HT1080 (cell line): Measurements from ENCODE around the gene PDK3. TPM values are rescaled to one million over a fixed set of nuclear protein-coding genes. Genes with fewer than 3 reads are reported as not detected.

ENCODE experiments used
- DNase-seq: peaks from one replicate; pipeline ENCODE4 v3.0.0-alpha.2; 2015; ENCODE audit warnings: low read depth
- polyA plus RNA-seq, 2 experiments: library from polyadenylated mRNA; depleted of rRNA; stranded (reverse); fragments of >200 nt; gene quantifications; 2 replicates each; pipeline ENCODE4 v1.2.3, GENCODE V29; 2015
- total RNA-seq: library from RNA; depleted of rRNA; stranded (reverse); fragments of >200 nt; shearing (Covaris generic); gene quantifications from 2 replicates; pipeline ENCODE4 v1.2.3, GENCODE V29; 2014; rRNA removed

PDK3 gene
- 5.8 and 7.8 TPM in 2 replicates for total RNA-seq
- 10.3 and 11.2 TPM in 2 replicates for polyA plus RNA-seq (2015; cell fraction: cytosol; rRNA removed)
- 5.0 and 6.1 TPM in 2 replicates for polyA plus RNA-seq (2015; cell fraction: nucleus; rRNA removed)

- DNase-seq = peak; percentile 88
Observed at GRCh38 chrX:24464836-24465531, at the start of gene PDK3. TSS of gene PDK3 (plus strand) at chrX:24465286. CDS start at chrX:24465456, 170 bp downstream.

DNA sequence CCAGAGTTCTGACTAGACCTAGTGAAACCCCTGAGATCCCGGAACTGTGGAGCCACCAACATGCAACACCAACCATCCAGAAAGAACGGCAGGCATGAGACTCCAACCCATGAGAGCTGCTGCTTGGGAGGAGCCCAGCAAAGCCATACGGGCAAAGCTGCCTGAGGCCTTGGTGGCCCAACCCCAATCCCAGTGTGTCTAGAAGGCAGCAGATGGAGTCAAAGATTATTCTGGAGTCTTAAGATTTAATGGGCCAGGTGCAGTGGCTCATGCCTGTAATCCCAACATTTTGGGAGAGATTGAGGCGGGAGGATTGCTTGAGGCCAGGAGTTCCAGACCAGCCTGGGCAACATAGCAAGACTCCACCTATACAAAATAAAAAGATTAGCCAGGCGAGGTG lies 49.2 kb upstream of the PDK3 start:
- DNase-seq = no peak

GRCh38 chrX:24423960-24424359 lies 41.1 kb upstream of the PDK3 start:
- no peak for DNase-seq

GRCh38 chrX:24424948-24425347 lies 40.1 kb upstream of the PDK3 start:
- no peak for DNase-seq

DNA sequence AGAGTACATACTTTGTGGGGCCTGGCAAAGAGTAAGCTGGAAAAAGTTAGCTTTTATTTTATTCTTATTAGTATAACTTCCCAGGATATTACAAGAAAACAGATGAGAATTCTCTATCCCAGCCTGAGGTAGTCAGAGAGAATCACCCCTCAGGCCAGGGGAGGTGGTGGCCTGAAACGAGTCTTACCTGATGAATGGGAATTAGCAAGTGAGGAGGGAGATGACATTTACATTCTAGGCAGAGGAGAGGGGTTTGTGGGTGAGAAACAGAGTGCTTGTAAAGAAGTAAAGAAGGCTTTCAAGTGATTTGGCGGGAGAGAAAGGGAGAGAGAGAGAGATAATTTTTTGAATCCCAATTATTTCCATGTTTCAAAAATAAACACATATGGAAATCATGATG lies 39.3 kb upstream of the PDK3 start:
- no peak for DNase-seq

DNA sequence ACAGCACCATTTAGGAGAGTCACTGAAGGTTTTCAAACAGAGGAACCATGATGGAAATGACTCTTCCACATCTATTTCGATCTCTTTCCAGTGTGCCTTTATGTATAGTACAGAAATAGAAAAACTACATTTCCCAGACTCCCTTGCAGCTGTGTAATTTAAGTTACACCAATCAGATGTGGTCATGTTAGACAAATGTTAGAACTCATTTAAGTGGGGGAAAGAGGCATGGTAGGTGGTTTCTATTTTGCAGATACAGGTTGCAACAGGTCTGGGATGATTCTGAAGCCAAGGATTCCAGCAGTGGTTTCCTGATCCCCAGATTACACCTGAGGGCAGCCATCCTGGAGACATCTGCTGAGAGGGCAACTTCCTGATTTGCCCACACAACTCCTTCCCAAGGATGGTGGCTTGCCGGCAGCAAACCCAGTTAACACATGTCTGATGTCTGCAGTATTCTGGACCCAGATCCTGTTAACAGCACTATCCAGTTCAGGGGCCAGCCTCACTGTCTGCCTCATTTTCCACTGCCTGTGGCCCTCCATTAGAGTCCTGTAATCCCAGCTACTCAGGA lies 38.7 kb upstream of the PDK3 start:
- peak; percentile 8 for DNase-seq

DNA sequence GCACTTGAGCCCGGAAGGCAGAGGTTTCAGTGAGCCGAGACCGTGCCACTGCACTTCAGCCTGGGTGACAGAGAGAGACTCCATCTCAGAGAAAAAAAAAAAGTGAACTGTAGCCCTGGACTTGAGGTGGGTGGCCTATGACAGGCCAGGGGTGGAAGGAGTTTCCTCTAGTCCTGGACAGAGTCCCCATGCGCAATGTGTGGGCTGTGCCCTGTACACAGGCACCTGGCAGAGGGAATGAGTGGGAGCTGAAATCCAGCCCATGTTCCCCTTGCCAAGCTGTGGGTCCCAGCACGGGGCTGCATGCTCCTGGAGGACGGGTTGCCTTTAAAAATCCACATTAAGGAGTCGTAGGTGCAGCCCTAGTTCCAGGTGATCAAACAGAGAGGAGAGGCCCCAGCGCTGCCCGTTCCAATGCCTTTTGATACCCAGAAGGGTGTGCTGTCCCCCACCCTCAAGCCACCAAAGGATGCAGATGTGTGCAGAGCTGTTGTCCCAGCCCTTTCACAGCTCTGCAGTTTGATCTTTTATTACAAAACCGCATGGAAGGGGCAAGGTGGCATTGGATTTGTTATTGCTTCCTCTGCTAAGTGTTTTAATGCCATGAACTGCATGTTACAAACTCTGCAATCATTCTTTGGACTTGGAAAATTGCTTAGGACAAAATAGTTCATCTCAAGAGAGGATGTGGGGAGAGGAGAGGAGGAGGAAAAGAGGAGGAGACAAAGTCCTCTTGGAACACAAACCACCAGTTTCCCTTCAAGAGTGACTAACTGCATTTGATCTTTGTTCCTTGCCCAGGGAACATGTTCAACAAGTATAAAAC lies 38.0 kb upstream of the PDK3 start:
- DNase-seq = no peak

GRCh38 chrX:24427747-24428019 lies 37.4 kb upstream of the PDK3 start:
- no peak for DNase-seq

DNA sequence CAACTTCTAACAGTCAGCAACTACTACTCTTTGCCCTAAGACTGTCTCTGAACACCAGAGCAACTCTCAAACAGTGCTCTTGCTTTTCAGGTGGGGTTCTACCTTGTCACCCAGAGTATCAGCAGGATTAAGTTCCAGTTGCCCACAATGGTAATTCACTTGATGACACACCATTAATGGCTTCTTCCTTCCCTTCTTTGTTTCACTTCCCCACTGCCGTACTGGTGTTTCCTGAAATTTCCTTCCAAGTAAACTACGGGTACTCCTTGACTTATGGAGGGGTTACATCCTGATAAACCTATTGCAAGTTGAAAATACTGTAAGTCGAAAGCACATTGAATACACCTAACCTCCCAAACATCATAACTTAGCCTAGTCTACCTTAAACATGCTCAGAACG lies 36.6 kb upstream of the PDK3 start:
- DNase-seq = no peak

DNA sequence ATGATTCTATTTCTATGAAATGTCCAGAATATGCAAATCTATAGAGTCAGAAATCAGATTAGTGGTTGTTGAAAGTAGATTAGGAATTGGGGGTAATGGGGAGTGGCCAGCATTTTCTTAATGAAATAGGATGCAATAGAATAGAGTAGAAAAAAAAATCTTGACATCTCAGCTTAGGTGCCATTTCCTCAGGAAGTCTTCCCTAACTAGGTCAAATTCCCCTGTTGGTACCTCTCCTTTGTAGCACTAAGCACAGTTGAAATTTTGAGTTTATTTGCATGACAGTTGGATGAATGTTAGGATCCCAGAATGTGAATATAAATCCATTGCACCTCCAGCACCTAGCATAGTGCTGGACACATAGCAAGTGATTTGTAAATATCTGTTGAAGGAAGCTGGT lies 30.0 kb upstream of the PDK3 start:
- no peak for DNase-seq

GRCh38 chrX:24443918-24444317 lies 21.2 kb upstream of the PDK3 start:
- DNase-seq = no peak

- DNase-seq = no peak
Observed at GRCh38 chrX:24444645-24445044, 20.4 kb upstream of the PDK3 start.

GRCh38 chrX:24448762-24449250 lies 16.3 kb upstream of the PDK3 start:
- DNase-seq = no peak

DNA sequence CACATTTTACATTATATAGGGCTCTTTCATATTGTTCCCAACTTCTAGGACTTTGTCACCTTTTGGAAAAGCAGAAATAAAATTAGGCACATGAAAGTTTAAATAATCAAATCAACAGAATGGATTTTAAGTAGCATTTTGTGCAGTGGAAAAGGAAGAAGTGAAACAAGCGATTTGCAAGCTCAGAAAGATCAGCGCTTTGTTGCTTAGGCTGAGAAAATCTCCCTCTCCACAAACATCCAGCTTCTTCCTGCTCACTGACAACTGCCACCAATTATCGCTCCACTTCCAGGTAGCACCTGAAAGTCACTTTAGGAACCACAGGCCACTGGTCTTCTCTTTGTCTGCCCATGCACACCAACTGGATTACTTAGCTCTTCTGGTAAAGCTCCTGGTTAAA lies 2.0 kb upstream of the PDK3 start:
- no peak for DNase-seq

GRCh38 chrX:24464498-24464835 lies 619 bp upstream of the PDK3 start:
- DNase-seq = no peak

GRCh38 chrX:24465532-24465865 lies 413 bp downstream of the PDK3 start:
- DNase-seq = no peak

GRCh38 chrX:24466025-24466424 lies 939 bp downstream of the PDK3 start:
- DNase-seq = no peak

GRCh38 chrX:24468245-24468644 lies 3.2 kb downstream of the PDK3 start:
- no peak for DNase-seq

DNA sequence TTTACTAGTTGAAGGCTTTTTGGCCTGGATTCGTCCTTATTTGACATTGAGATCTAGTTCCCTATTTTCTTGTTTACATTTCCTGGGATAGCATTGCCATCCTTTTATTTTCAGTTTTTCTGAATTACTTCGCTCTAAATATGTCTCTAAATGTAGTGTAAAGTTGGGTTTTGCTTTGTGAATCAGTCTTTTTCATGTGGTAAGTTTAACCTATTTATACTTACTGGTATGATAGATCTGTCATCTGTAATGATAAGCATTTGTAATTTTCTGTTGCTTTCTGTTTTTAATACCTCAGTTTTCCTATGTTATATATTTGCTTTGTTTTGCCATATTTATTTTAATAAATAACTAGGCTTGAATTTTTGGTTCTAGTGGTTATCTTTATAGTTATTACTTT lies 6.7 kb downstream of the PDK3 start:
- DNase-seq = no peak

- DNase-seq = no peak
Observed at GRCh38 chrX:24475480-24475879, 10.4 kb downstream of the PDK3 start.

DNA sequence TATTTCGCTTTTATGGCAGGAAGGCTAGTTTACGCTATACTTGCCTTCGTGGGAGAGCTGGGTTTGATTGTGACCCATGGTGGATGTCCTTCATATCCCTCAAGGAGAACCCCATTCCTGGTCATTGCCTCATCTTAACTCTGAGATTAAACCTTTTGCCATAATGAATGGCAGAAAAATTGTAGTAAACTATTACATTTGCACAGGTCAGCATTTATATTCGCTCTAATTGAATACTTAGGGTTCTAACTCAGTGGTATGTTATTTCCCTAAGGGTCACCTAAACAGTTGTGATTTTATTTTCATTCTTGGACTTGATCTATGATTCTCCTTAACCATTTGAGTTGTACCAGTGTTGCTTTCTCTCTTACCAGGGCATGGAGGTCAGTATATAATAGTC lies 13.4 kb downstream of the PDK3 start:
- no peak for DNase-seq

DNA sequence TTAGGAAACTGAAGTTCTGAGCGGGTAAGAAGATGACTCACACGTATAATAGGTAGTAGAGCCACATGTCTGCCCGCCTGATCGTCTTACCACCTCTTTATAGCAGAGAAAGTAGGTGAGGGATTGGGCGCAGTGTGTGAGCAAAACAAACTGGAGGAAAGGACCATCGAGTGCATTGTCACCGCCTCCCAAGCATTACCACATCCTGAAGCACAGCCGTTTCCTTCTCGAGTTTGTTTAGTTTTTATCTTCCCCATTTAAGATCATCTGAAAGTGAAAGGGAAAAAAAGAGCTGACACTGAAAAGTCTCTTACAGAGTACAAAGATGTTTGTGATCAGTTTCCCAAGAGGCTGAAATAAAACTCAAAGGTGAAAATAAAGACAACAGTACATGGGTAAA lies 14.8 kb downstream of the PDK3 start:
- peak; percentile 44 for DNase-seq

GRCh38 chrX:24480400-24480865 lies 15.3 kb downstream of the PDK3 start:
- DNase-seq = no peak
